Heart right ventricle (tissue), 16 donors: ENCODE data around the gene IQSEC1. TPM values are rescaled to one million over a fixed set of nuclear protein-coding genes. Genes with fewer than 3 reads are reported as not detected.

Experiments
- ATAC-seq, 8 donors: fragments of 200-7000 bp; cut with Tn5 transposase; one replicate each; pipeline ENCODE4 v1.9.1; 2020; ENCODE audit warnings: mild to moderate bottlenecking in 8 of 8, moderate library complexity in 8 of 8, moderate number of reproducible peaks in 1 of 8
- DNase-seq, 2 donors: peaks; one replicate each; pipeline ENCODE4 v3.0.0-alpha.2; 2020
- H3K27ac ChIP-seq, 10 donors: fragments of 200-600 bp; sonication (generic) in 2 of 10; one replicate each; pipeline versions ENCODE4 v1.5.0 to v1.8.0; 2020 to 2022; ENCODE audit warnings: mild to moderate bottlenecking in 3 of 10
- H3K27me3 ChIP-seq, 7 donors: fragments of 200-600 bp; one replicate each; pipeline ENCODE4 v1.8.0; 2021 to 2022; ENCODE audit warnings: mild to moderate bottlenecking in 2 of 7
- H3K36me3 ChIP-seq, 9 donors: fragments of 200-600 bp; sonication (generic) in 1 of 9; one replicate each; pipeline versions ENCODE4 v1.5.0 to v1.8.0; 2020 to 2022; ENCODE audit warnings: mild to moderate bottlenecking in 2 of 9
- H3K4me1 ChIP-seq, 9 donors: fragments of 200-600 bp; sonication (generic) in 1 of 9; one replicate each; pipeline versions ENCODE4 v1.5.0 to v1.8.0; 2020 to 2022; ENCODE audit warnings: mild to moderate bottlenecking in 4 of 9
- H3K4me3 ChIP-seq, 10 donors: fragments of 200-600 bp; sonication (generic) in 2 of 10; one replicate each; pipeline versions ENCODE4 v1.5.0 to v1.8.0; 2020 to 2022; ENCODE audit warnings: mild to moderate bottlenecking in 7 of 10, moderate library complexity in 2 of 10
- H3K9me3 ChIP-seq, 11 donors: fragments of 200-600 bp in 10 of 11; sonication (generic) in 2 of 11; one replicate each; pipeline versions ENCODE4 v1.5.0 to v1.8.0; 2013 to 2022; ENCODE audit warnings: mild to moderate bottlenecking in 2 of 11, control low read depth in 1 of 11, moderate library complexity in 1 of 11
- CTCF ChIP-seq, 9 donors: fragments of 200-600 bp; sonication (generic) in 2 of 9; IDR thresholded peaks; one replicate each; pipeline versions ENCODE4 v1.5.0 to v1.8.0; 2021 to 2022; ENCODE audit warnings: antibody characterized with exemption in 9 of 9, mild to moderate bottlenecking in 5 of 9, moderate library complexity in 1 of 9
- WGBS, 2 donors: extraction: QIAGEN DNeasy Blood & Tissue Kit; methylation state at CpG; one replicate each; pipeline ENCODE4 v1.1.7; 2013; ENCODE audit warnings: inconsistent platforms in 1 of 2; 5-methylcytosine and 5-hydroxymethylcytosine counted together
- intact Hi-C, 10 donors: fragments of 100-400 bp; cut with DNase I; formaldehyde crosslinking; loops; one replicate each; pipeline versions ENCODE4 v1.11.1 to v1.14.2; 2022
- polyA plus RNA-seq, 2 donors: library from polyadenylated mRNA; stranded (reverse); fragments of 200-250 nt; gene quantifications; one replicate each; pipeline ENCODE4 v1.2.3, GENCODE V29; 2013
- total RNA-seq, 10 donors: library from RNA; stranded (reverse); fragmentation: NEBNext Ultra II Directional in 3 of 10; extraction: Animal tissue kit (Norgen Biotek cat#: 25700) in 3 of 10; gene quantifications; one replicate each; pipeline versions ENCODE4 v1.2.1 to v1.2.4, GENCODE V29; 2021 to 2023
- donor health status: Arrhythmogenic right ventricular cardiomyopathy.
- donor health status: ischemic (EF 13 %, LVEDD 7.1; RV severe dilation, severe dysfunction).
- donor health status: healthy with polysubstance abuse.
- donor health status: DM: no; HTN: yes; CAD: no.
- donor health status: DM: no; HTN: no; CAD: no.
- donor health status: ischemic (EF 25% LVEDD 6.9; RV normal size, moderate dysfunction).
- donor health status: ischemic (EF 25% LVEDD 5.7; RV mildly dilated, moderate dysfunction).
- donor health status: healthy.
- donor health status: DM: yes; HTN: yes; CAD: no.
- donor health status: Ischemic cardiomyopathy.
- donor health status: ischemic (EF 35%, LVEDD 5.7; RV mildly dilated, moderate dysfunction).
- donor health status: nonischemic (EF 11% LVEDD 7.7; RV severe dilation, severe dysfunction).
- donor health status: DM: yes; HTN: yes; CAD: no.
- donor health status: PGD.
- donor health status: ischemic (EF 29% LVEDD 5.4; RV normal size, mild dysfunction).
- donor health status: nonischemic (EF 23%, LVEDD 6.1; RV moderate dilation, normal function).

IQSEC1 gene
- total and polyA plus RNA-seq, 12 donors = 13.1 to 73.9 (median 60.4) TPM

- H3K27ac ChIP-seq = peak overlapping the region in 7 of 10 donors; percentile 1 to 68 (median 17)
- H3K9me3 ChIP-seq = no peaks in the 10 kb centered on the region
- H3K4me3 ChIP-seq = peak overlapping the region in 7 of 10 donors; percentile 1 to 37 (median 19)
- intact Hi-C loops = no loop called here
- 52 to 58% methylated on average over 15 of the region's 15 CpGs for WGBS, 2 donors
- peaks cover 35 to 90% (median 85%) of the 10 kb centered on the region in 9 donors for H3K4me1 ChIP-seq
- ATAC-seq (no peak), DNase-seq (no peak)
- no peaks in the 10 kb centered on the region for H3K36me3 ChIP-seq
- H3K27me3 ChIP-seq = no peaks in the 10 kb centered on the region
- TF ChIP-seq CTCF (IDR thresholded peaks at IDR 0.05) = no peak
These were observed 54.5 kb downstream of the IQSEC1 start for GRCh38 chr3:13018561-13019242.

- no peaks in the 10 kb centered on the region for H3K9me3 ChIP-seq
- 30 to 40% methylated on average over 8 of the region's 8 CpGs for WGBS, 2 donors
- no peaks in the 10 kb centered on the region for H3K36me3 ChIP-seq
- no peaks in the 10 kb centered on the region for H3K27me3 ChIP-seq
- DNase-seq (peak in 1 of 2 donors; percentile 36), ATAC-seq (peak in 3 of 8 donors; percentile 11 to 50 (median 34))
- intact Hi-C loops = no loop called here
- H3K4me3 ChIP-seq = no peak overlapping the region
- H3K27ac ChIP-seq = peak overlapping the region in 6 of 10 donors; percentile 1 to 68 (median 36)
- H3K4me1 ChIP-seq = peaks cover 35 to 86% (median 78%) of the 10 kb centered on the region in 9 donors
- no peak for TF ChIP-seq CTCF (IDR thresholded peaks at IDR 0.05)
These were observed 55.2 kb downstream of the IQSEC1 start for GRCh38 chr3:13018043-13018451.

- 89 to 90% methylated on average over 16 of the region's 16 CpGs for WGBS, 2 donors
- Histone ChIP-seq H3K27ac (peak overlapping the region in 6 of 10 donors; percentile 1 to 99 (median 55)), H3K27me3 (no peaks in the 10 kb centered on the region), H3K9me3 (no peaks in the 10 kb centered on the region), H3K4me3 (no peak overlapping the region), H3K36me3 (no peaks in the 10 kb centered on the region), H3K4me1 (peaks cover 35 to 86% (median 73%) of the 10 kb centered on the region in 9 donors)
- intact Hi-C loops = no loop called here
- DNase-seq = no peak
- no peak for ATAC-seq
- TF ChIP-seq CTCF (IDR thresholded peaks at IDR 0.05) = no peak
These were observed 55.7 kb downstream of the IQSEC1 start for GRCh38 chr3:13017361-13018042.

- no peak for TF ChIP-seq CTCF (IDR thresholded peaks at IDR 0.05)
- intact Hi-C loops = no loop called here
- no peaks in the 10 kb centered on the region for H3K36me3 ChIP-seq
- H3K27ac ChIP-seq = peak overlapping the region in 9 of 10 donors; percentile 51 to 99 (median 74)
- H3K9me3 ChIP-seq = no peaks in the 10 kb centered on the region
- no peak for ATAC-seq
- peak overlapping the region in 5 of 10 donors; percentile 10 to 27 (median 17) for H3K4me3 ChIP-seq
- DNase-seq = no peak
- 80 to 88% methylated on average over 9 of the region's 9 CpGs for WGBS, 2 donors
- peaks cover 30 to 86% (median 66%) of the 10 kb centered on the region in 9 donors for H3K4me1 ChIP-seq
- H3K27me3 ChIP-seq = no peaks in the 10 kb centered on the region
These were observed 56.4 kb downstream of the IQSEC1 start for GRCh38 chr3:13016721-13017255.
